ENCODE data around the gene PLEKHJ1. TPM values are rescaled to one million over a fixed set of nuclear protein-coding genes. Genes with fewer than 3 reads are reported as not detected.

PLEKHJ1 gene
- total and polyA plus RNA-seq, 2 of the 13 experiments (the other 11 are each of a cell fraction or from before 2014, with no cell fraction given), result 70.5 to 130 TPM

DNA sequence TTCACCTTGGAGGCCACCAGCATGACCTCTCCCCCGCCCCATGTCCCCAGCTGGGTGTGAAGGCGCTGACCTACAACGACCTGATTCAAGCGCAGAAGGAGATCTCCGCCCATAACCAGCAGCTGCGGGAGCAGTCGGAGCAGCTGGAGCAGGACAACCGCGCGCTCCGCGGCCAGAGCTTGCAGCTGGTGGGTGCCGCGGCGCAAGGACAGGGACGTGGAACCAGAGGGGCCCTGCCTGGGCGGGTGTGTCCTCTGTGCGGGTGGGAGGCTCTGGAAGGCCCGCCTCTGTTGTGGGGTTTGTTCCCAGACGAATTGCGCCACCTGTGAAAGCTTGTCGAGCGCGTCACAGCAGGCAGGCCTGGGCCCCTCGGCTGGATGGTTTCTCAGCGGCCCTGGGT, 22.3 kb downstream of the PLEKHJ1 start:
- no peak for FAIRE-seq
- intact Hi-C loops (cut with micrococcal nuclease; ENCODE audit: unreplicated experiment), result no loop called here

DNA sequence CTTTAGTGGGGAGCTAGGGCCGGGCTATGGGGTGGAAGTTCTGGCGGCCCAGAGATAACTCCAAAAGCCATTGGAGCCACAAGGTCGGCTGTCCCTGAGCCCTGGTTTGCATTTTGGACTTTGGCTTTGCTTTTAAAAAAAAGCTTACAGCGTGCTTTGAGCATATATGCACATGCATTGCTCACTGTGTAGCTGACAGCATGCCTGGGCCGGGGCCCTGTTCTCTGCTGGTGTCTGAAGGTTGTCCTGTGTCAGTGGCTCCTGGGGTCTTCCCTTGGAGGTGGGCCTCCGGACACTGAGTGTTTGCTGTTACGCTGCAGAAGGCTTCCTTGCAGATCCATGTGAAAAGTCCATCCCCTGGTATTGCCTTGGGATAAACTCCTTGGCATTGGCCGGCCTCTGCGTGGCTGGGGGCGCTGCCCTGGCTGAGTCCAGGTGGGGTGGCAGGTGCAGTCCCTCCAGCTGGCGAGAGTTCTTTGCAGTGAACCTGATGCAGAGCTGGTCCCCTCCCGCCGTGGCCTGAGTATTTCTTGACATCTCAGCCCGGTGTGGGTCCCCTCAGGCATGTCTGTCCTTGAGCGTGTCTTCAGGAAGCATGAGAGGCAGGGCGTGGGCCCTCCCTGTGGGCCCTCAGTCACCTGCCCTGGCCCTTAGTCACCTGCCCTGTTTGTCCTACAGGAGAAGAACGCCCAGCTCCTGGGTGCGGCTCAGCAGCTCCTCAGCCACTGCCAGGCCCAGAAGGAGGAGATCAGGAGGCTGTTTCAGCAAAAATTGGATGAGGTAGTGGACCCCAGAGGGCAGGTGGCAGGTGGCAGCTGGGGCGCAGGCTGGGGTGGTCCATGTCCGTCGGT, 23.0 kb downstream of the PLEKHJ1 start:
- intact Hi-C loops (cut with micrococcal nuclease; ENCODE audit: unreplicated experiment), result no loop called here
- TF ChIP-seq RARG (CRISPR knock-in tag; IDR thresholded peaks at IDR 0.05; ENCODE audit: low read depth) (no peak), ZNF296 (CRISPR knock-in tag; conservative IDR thresholded peaks at IDR 0.05) (no peak), ZBTB7B (CRISPR knock-in tag; IDR thresholded peaks at IDR 0.05) (peak; percentile 81), ZNF670 (CRISPR knock-in tag; IDR thresholded peaks at IDR 0.05; ENCODE audit: borderline replicate concordance) (no peak), HOXD1 (CRISPR knock-in tag; IDR thresholded peaks at IDR 0.05) (0 out of 2 replicates have a peak, but pooled peaks have one; percentile 36), ZNF569 (CRISPR knock-in tag; IDR thresholded peaks at IDR 0.05; ENCODE audit: borderline replicate concordance) (no peak), ISX (CRISPR knock-in tag; conservative IDR thresholded peaks at IDR 0.05) (peak; percentile 92; the same call in 1 of the 2 replicates), MXD4 (CRISPR knock-in tag; IDR thresholded peaks at IDR 0.05) (peak; percentile 95), SMARCE1 (IDR thresholded peaks at IDR 0.05; ENCODE audit: borderline replicate concordance) (no peak), ZNF549 (CRISPR knock-in tag; IDR thresholded peaks at IDR 0.05) (no peak), ZFP36 (IDR thresholded peaks at IDR 0.05; ENCODE audit: borderline replicate concordance, low read depth, low read length, partially characterized antibody) (no peak), ZNF343 (CRISPR knock-in tag; IDR thresholded peaks at IDR 0.05) (peak; percentile 73; the same call in 1 of the 2 replicates)
- TF ChIP-seq, protein P1, sequence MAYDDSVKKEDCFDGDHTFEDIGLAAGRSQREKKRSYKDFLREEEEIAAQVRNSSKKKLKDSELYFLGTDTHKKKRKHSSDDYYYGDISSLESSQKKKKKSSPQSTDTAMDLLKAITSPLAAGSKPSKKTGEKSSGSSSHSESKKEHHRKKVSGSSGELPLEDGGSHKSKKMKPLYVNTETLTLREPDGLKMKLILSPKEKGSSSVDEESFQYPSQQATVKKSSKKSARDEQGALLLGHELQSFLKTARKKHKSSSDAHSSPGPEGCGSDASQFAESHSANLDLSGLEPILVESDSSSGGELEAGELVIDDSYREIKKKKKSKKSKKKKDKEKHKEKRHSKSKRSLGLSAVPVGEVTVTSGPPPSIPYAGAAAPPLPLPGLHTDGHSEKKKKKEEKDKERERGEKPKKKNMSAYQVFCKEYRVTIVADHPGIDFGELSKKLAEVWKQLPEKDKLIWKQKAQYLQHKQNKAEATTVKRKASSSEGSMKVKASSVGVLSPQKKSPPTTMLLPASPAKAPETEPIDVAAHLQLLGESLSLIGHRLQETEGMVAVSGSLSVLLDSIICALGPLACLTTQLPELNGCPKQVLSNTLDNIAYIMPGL (CRISPR knock-in tag; IDR thresholded peaks at IDR 0.05; ENCODE audit: borderline replicate concordance in 1 of 2, low read depth in 1 of 2), result no peak; a peak in 1 of 4 replicates

More for the DNA sequence above, 22.3 kb downstream of the PLEKHJ1 start:
- DNase-seq (ENCODE audit: low spot score) (no peak), ATAC-seq (no peak)
- in situ Hi-C loops (cut with HindIII; ENCODE audit: extremely low pct_ligation_motif_present, low pct_unique_long_range_greater_than_20kb), result loop anchor here (5.0 kb wide), 1 partner anchor 41 kb away; no protein-coding TSS in a partner anchor
- Histone ChIP-seq H3K27me3 (ENCODE audit: control insufficient read depth in 1 of 2, insufficient read depth in 2 of 2, low read length in 2 of 2) (no peaks in the 10 kb centered on the region), H3K9ac (ENCODE audit: insufficient read depth, low read depth, low read length) (no peak overlapping the region), H2AFZ (ENCODE audit: low read length) (no peak overlapping the region), H3K36me3 (replicated peaks in 1 of 2; ENCODE audit: control insufficient read depth in 1 of 2, insufficient read depth in 2 of 2, low read length in 2 of 2) (peaks cover 37 to 78% of the 10 kb centered on the region in 2 experiments), H3K4me1 (ENCODE audit: insufficient read depth, low read length) (peaks cover 27% of the 10 kb centered on the region), H3K79me2 (ENCODE audit: insufficient read depth, low read length) (no peaks in the 10 kb centered on the region), H3K9me3 (ENCODE audit: low read length) (no peaks in the 10 kb centered on the region), H4K20me1 (ENCODE audit: insufficient read depth, low read length) (no peaks in the 10 kb centered on the region), H3K4me3 (replicated peaks in 1 of 3; ENCODE audit: insufficient read depth in 1 of 3, low read depth in 2 of 3, low read length in 3 of 3) (no peak overlapping the region), H3K4me2 (ENCODE audit: low read depth, low read length) (no peak overlapping the region), H3K27ac (ENCODE audit: extremely low read length, insufficient read depth, low read length) (peak overlapping the region; percentile 77)
- ChIA-PET CTCF (ENCODE audit: low intra/inter-chr PET ratio, low total read pairs) (no interaction called here), POLR2A (interaction anchor here (0.9 to 2.0 kb wide), 5 partner anchors 17 to 68 kb away, joined by 3 to 13 read pairs (median 5); no protein-coding TSS in a partner anchor)
- BruUV-seq (replicated peaks), result no TSS peak
- 95% methylated on average over 15 of the region's 26 CpGs for WGBS (ENCODE audit: low lambda C conversion rate)
- TF ChIP-seq AGO2 (optimal IDR thresholded peaks at IDR 0.05; ENCODE audit: low read depth, low read length) (peak; percentile 67), ELF3 (CRISPR knock-in tag; IDR thresholded peaks at IDR 0.05) (no peak), ZNF274 (CRISPR knock-in tag; IDR thresholded peaks at IDR 0.05) (0 out of 2 replicates have a peak, but pooled peaks have one; percentile 32)

More for the DNA sequence above, 23.0 kb downstream of the PLEKHJ1 start:
- Histone ChIP-seq H4K20me1 (ENCODE audit: insufficient read depth, low read length) (no peaks in the 10 kb centered on the region), H3K4me3 (replicated peaks in 1 of 3; ENCODE audit: insufficient read depth in 1 of 3, low read depth in 2 of 3, low read length in 3 of 3) (no peak overlapping the region), H3K36me3 (replicated peaks in 1 of 2; ENCODE audit: control insufficient read depth in 1 of 2, insufficient read depth in 2 of 2, low read length in 2 of 2) (peaks cover 41 to 84% of the 10 kb centered on the region in 2 experiments), H3K4me2 (ENCODE audit: low read depth, low read length) (peak overlapping the region; percentile 18; the same call in 1 of the 2 replicates), H3K4me1 (ENCODE audit: insufficient read depth, low read length) (peaks cover 27% of the 10 kb centered on the region), H3K79me2 (ENCODE audit: insufficient read depth, low read length) (no peaks in the 10 kb centered on the region), H3K27me3 (ENCODE audit: control insufficient read depth in 1 of 2, insufficient read depth in 2 of 2, low read length in 2 of 2) (no peaks in the 10 kb centered on the region), H3K27ac (ENCODE audit: extremely low read length, insufficient read depth, low read length) (peak overlapping the region; percentile 77), H3K9me3 (ENCODE audit: low read length) (no peaks in the 10 kb centered on the region), H3K9ac (ENCODE audit: insufficient read depth, low read depth, low read length) (0 out of 2 replicates have a peak overlapping the region, but pooled peaks have one; percentile 14), H2AFZ (ENCODE audit: low read length) (no peak overlapping the region)
- in situ Hi-C loops (cut with HindIII; ENCODE audit: extremely low pct_ligation_motif_present, low pct_unique_long_range_greater_than_20kb), result loop anchor here (5.0 kb wide), 1 partner anchor 41 kb away; no protein-coding TSS in a partner anchor
- no TSS peak for BruUV-seq (replicated peaks)
- ChIA-PET CTCF (ENCODE audit: low intra/inter-chr PET ratio, low total read pairs) (no interaction called here), POLR2A (interaction anchor here (0.8 to 2.0 kb wide), 13 partner anchors 9 to 67 kb away, joined by 3 to 13 read pairs (median 5); partner anchors contain the start of genes AP3D1 and PLEKHJ1)
- ATAC-seq (peak; percentile 79), FAIRE-seq (peak; percentile 81), DNase-seq (ENCODE audit: low spot score) (peak; percentile 84)
- 76% methylated on average over 9 of the region's 21 CpGs for WGBS (ENCODE audit: low lambda C conversion rate)
